ENCODE data around the gene ORAI3. TPM values are rescaled to one million over a fixed set of nuclear protein-coding genes. Genes with fewer than 3 reads are reported as not detected.
A peak's percentile ranks its signal among the peaks of the same experiment; 100 is the strongest.

The ORAI3 gene
- total RNA-seq, 6 experiments from 2014 or later = 15.2 to 26.2 (median 18.4) TPM

DNA sequence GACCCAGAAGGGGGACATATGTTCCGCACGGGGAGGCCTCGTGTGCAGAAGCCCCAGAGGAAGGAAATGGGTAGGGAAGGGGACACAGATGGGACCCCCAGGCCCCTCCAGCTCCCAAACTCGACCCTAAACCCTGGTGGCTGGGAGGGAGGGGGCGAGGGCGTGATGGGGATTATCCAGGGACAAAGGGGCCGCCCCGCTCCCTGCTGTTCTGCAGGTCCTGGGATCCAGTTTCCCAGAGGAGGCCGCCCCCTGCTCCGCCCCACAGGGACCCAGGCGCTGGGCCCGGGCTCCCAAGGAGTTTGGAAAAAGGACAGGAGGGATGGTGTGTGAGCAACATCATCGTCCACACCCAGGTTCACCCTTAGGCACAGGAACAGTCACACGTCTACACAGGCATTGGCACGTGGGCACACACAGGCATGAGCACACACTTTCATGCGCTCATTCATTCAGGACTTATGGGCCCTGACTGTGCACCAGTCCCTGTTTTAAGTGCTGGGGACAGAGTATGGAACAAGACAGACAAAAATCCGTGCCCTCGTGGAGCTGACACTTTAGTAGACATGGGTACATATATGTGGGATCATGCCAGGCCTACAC, 38.3 kb upstream of the ORAI3 start:
- Mint-ChIP-seq H3K9me3 (no peaks in the 10 kb centered on the region), H3K27ac (no peak overlapping the region), H3K4me3 (no peak overlapping the region), H3K27me3 (ENCODE audit: insufficient read depth) (no peaks in the 10 kb centered on the region; the same call in 1 of the 2 replicates), H3K4me1 (ENCODE audit: low read depth) (no peaks in the 10 kb centered on the region), H3K36me3 (ENCODE audit: low read depth) (no peaks in the 10 kb centered on the region)
- no peak for DNase-seq
- TF ChIP-seq, protein P1, sequence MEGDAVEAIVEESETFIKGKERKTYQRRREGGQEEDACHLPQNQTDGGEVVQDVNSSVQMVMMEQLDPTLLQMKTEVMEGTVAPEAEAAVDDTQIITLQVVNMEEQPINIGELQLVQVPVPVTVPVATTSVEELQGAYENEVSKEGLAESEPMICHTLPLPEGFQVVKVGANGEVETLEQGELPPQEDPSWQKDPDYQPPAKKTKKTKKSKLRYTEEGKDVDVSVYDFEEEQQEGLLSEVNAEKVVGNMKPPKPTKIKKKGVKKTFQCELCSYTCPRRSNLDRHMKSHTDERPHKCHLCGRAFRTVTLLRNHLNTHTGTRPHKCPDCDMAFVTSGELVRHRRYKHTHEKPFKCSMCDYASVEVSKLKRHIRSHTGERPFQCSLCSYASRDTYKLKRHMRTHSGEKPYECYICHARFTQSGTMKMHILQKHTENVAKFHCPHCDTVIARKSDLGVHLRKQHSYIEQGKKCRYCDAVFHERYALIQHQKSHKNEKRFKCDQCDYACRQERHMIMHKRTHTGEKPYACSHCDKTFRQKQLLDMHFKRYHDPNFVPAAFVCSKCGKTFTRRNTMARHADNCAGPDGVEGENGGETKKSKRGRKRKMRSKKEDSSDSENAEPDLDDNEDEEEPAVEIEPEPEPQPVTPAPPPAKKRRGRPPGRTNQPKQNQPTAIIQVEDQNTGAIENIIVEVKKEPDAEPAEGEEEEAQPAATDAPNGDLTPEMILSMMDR (IDR thresholded peaks at IDR 0.05) = no peak

DNA sequence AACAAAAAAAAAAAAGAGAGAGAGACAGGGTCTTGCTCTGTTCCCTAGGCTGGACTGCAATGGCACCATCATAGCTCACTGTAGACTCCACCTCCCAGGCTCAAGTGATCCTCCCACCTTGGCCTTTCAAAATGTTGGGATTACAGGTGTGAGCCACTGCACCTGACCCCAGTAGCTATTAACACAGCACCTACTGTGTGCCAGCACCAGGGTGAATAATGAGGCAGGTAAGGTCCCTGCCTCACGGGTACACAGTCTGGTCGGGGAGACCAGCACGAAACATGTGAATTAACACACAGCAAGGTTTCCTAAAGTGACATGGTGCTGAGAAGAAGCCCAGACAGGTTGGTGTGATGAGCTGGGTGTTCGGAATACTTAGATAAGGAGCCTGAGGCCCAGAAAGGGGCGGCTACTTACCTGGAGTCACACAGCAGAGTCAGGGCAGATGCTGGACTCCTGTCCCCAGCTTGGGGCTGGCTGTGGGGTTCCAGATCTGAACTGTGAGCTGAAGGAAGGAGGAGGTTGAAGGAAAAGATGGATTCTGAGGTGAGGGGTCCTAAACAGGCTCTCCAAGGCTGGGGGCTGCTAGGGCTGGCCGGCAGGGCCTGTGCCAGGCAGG, 36.0 kb upstream of the ORAI3 start:
- no peak overlapping the region for H3K27ac Mint-ChIP-seq

DNA sequence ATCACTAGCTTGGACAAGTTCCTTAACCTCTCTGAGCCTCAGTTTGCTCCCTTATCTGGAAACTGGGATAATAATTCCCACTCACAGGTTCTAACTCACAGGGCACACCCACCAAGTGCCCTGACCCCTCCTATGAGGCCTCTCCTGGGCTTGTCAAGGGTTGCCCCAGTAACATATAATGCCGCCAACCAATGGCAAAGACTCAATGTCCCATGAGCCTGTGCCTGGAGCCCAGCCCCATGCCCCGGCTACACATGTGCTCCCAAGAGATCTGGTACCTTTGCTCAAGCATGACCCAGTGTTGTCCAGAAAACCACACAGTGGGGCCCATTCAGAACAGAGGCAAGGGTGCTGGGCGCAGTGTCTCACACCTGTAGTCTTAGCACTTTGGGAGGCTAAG, 34.0 kb upstream of the ORAI3 start:
- Mint-ChIP-seq H3K4me1 (ENCODE audit: low read depth) (no peaks in the 10 kb centered on the region), H3K9me3 (no peaks in the 10 kb centered on the region), H3K36me3 (ENCODE audit: low read depth) (no peaks in the 10 kb centered on the region), H3K4me3 (no peak overlapping the region), H3K27me3 (ENCODE audit: insufficient read depth) (no peaks in the 10 kb centered on the region; the same call in 1 of the 2 replicates), H3K27ac (no peak overlapping the region)
- no peak for DNase-seq
- TF ChIP-seq, protein P1 (IDR thresholded peaks at IDR 0.05) = no peak

More for the DNA sequence above, 36.0 kb upstream of the ORAI3 start:
- no peaks in the 10 kb centered on the region for H3K9me3 Mint-ChIP-seq
- TF ChIP-seq, protein P1 (IDR thresholded peaks at IDR 0.05) = no peak
- no peaks in the 10 kb centered on the region for H3K36me3 Mint-ChIP-seq (ENCODE audit: low read depth)
- H3K4me3 Mint-ChIP-seq = no peak overlapping the region
- no peaks in the 10 kb centered on the region for H3K4me1 Mint-ChIP-seq (ENCODE audit: low read depth)
- DNase-seq = no peak
- no peaks in the 10 kb centered on the region; the same call in 1 of the 2 replicates for H3K27me3 Mint-ChIP-seq (ENCODE audit: insufficient read depth)

DNA sequence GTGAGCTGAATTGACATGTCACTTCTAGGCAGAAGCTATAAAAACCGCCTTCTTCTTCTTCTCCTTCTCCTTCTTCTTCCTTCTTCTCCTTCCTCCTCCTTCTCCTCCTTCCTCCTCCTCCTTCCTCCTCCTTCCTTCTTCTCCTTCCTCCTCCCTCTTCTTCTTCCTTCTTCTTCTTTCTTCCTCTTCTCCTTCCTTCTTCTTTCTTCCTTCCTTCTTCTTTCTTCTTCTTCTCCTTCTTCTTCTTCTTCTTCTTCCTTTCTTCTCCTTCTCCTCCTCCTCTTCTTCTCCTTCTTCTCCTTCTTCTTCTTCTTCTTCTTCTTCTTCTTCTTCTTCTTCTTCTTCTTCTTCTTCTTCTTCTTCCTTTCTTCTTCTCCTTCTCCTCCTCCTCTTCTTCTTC, 30.3 kb upstream of the ORAI3 start:
- TF ChIP-seq, protein P1 (IDR thresholded peaks at IDR 0.05) = no peak
- no peaks in the 10 kb centered on the region for H3K9me3 Mint-ChIP-seq
- no peaks in the 10 kb centered on the region for H3K36me3 Mint-ChIP-seq (ENCODE audit: low read depth)
- peaks cover 2% of the 10 kb centered on the region; the same call in 1 of the 2 replicates for H3K27me3 Mint-ChIP-seq (ENCODE audit: insufficient read depth)
- H3K4me1 Mint-ChIP-seq (ENCODE audit: low read depth) = peaks cover 13% of the 10 kb centered on the region
- no peak overlapping the region for H3K4me3 Mint-ChIP-seq
- H3K27ac Mint-ChIP-seq = no peak overlapping the region
- DNase-seq = no peak

DNA sequence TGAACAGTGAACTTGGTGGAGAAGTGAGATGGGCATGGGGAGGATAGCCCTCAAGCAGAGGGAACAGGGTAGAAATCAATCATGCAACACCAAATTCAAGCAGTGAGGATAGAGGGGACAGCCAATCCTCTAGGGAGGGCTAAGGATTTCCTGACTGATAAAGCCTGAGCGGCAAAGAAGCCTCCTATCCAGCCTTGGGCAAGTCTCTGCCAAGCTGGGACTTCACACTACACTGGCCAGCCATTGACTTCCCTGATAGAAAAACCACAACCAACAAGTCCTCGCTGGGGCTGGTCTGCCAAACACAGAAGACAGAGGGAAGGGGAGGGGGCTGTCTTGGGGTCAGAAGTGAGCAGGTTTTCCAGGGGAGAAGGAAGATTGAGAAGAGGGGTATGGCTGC, 28.0 kb upstream of the ORAI3 start:
- no peak for DNase-seq
- H3K27ac Mint-ChIP-seq = peak overlapping the region; percentile 62
- H3K4me1 Mint-ChIP-seq (ENCODE audit: low read depth) = peaks cover 23% of the 10 kb centered on the region
- 0 out of 2 replicates have a peak, but pooled peaks cover 2% of the 10 kb centered on the region for H3K36me3 Mint-ChIP-seq (ENCODE audit: low read depth)
- H3K9me3 Mint-ChIP-seq = no peaks in the 10 kb centered on the region
- H3K4me3 Mint-ChIP-seq = peak overlapping the region; percentile 99; the same call in 1 of the 2 replicates
- H3K27me3 Mint-ChIP-seq (ENCODE audit: insufficient read depth) = peaks cover 2% of the 10 kb centered on the region; the same call in 1 of the 2 replicates
- TF ChIP-seq, protein P1 (IDR thresholded peaks at IDR 0.05) = no peak

All from HFFc6 (cell line).